ENCODE data around the gene DUS3L.

DNA sequence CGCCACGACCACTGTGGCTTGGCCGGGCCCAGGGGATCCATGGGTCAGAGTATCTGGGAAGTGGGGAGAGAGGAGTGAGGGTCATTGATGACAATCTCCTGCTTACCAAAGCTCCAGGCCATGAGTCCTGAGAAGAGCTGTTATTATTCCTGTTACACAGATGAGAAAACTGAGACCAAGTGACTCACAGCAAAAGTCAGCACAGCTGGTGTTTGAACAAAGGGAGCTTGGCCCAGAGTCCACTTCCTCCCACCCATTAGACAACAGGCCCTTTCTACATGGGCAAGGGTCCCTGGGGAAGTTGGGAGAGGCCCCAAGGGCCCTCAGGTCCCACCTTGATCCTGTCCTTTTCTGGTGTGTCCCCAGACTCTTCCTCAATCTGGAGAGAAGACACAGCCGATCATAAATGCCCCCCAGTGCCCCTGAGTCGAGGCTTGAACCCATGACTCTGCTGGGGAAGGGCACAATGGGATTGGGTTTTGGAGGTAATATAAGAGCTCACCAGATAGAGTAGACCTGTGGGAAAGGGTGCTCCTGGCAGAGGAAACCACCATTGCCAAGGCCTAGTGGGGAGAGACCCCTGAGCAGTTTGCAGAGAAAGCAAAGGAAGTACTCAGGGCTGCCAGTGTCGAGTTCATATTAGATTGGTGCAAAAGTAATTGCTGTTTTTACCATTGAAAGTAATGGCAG, 41.7 kb upstream of the DUS3L start:
- TF ChIP-seq, protein P1, sequence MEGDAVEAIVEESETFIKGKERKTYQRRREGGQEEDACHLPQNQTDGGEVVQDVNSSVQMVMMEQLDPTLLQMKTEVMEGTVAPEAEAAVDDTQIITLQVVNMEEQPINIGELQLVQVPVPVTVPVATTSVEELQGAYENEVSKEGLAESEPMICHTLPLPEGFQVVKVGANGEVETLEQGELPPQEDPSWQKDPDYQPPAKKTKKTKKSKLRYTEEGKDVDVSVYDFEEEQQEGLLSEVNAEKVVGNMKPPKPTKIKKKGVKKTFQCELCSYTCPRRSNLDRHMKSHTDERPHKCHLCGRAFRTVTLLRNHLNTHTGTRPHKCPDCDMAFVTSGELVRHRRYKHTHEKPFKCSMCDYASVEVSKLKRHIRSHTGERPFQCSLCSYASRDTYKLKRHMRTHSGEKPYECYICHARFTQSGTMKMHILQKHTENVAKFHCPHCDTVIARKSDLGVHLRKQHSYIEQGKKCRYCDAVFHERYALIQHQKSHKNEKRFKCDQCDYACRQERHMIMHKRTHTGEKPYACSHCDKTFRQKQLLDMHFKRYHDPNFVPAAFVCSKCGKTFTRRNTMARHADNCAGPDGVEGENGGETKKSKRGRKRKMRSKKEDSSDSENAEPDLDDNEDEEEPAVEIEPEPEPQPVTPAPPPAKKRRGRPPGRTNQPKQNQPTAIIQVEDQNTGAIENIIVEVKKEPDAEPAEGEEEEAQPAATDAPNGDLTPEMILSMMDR (IDR thresholded peaks at IDR 0.05; ENCODE audit: low read depth, low read length), result no peak
- no peak for TF ChIP-seq EZH2phosphoT487 (IDR thresholded peaks at IDR 0.05; ENCODE audit: low read depth)

Data from OCI-LY3 (cell line).